Measurements from ENCODE around the gene B4GALT7. TPM values are rescaled to one million over a fixed set of nuclear protein-coding genes. Genes with fewer than 3 reads are reported as not detected.
"Not testable (repeated sequence)": the region's sequence is repeated elsewhere in the genome, so short reads cannot be mapped to it uniquely, and the experiment has no call there.

Gene B4GALT7, protein sequence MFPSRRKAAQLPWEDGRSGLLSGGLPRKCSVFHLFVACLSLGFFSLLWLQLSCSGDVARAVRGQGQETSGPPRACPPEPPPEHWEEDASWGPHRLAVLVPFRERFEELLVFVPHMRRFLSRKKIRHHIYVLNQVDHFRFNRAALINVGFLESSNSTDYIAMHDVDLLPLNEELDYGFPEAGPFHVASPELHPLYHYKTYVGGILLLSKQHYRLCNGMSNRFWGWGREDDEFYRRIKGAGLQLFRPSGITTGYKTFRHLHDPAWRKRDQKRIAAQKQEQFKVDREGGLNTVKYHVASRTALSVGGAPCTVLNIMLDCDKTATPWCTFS
- polyA plus RNA-seq (ENCODE audit: low read depth in 6 of 6): 10 to 100 TPM; 22.7 to 29.6 (median 27.5) TPM

DNA sequence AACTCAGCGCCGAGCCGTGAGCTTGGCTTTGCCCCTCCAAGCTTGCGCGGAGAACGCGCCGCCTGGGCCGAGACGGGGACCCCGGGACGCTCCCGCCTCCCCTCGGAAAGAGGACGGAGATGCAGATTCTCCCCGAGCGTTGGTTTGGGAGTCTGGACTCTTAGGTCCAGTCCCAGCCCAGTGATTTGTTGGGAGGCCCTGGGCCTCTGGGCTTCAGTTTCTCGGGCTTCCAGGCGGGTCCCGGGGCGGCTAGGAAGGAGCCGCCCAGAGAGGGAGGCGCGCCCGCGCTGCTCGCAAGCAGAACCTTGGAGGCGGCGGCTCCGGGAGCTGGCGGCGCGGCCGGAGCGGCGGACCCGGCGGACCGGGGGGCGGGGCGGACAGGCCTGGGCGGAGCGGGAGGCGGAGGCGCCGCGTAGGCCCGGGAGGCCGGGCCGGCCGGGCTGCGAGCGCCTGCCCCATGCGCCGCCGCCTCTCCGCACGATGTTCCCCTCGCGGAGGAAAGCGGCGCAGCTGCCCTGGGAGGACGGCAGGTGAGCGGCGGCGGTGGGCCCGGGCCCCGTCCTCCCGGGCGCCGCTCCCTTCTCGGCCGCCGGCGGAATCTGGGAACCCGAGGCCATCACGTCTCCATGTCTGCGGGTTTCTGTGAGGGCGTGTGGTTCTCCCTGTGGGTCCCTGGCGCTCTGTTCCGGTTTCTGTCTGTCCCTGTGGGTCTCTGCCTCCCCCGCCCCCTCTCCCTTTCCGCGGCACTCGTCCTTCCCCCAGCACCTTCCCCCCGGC is at the start of gene B4GALT7:
Gene B4GALT7, plus strand, starts transcription at position 402 of the 777 bp plus-strand sequence. Its CDS starts 79 bp downstream, at position 481.
- H3K36me3 Mint-ChIP-seq: peaks cover 3 to 8% of the 10 kb centered on the region in 2 donors
- H3K4me3 Mint-ChIP-seq: peak within 1 kb of the TSS; percentile 87 to 98 (median 92)
- peaks cover 34 to 37% (median 34%) of the 10 kb centered on the region in 3 donors for H3K4me1 Mint-ChIP-seq
- ATAC-seq (ENCODE audit: low read depth in 2 of 2) (peak; percentile 65 to 72), DNase-seq (peak; percentile 81)
- no peaks in the 10 kb centered on the region for H3K27me3 Mint-ChIP-seq
- H3K27ac Mint-ChIP-seq: peak within 1 kb of the TSS; percentile 92 to 100 (median 96)
- no peaks in the 10 kb centered on the region for H3K9me3 Mint-ChIP-seq

DNA sequence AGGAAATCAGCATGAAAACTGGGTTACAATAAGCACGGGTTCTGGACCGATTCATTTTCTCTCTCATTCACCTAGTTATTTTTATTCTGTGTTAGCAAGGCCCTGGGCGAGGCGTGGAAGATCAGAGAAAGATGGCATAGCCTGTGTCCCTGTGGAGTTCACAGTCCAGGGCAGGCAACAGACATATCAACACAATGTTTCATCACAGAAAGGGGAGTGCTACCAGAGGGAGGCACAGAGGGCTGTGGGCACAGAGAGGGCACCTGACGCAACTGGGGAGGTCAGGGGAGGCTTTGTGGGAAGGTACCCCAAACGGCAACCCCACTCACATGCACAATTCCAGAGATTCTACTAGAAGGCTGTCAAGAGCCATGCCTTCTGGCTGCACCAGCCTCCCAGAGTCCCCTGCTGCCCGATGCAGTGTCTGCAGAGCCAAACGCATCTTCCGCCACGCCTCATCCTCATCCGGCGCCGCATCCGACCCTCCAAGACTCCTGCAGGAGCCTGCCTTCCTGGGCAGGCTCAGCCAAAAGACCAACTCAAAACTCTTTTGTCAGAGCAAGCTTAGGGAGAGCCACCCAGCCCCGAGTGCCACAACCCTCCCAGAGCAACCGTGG is 47.0 kb upstream of the B4GALT7 start:
- Mint-ChIP-seq H3K4me3 (peak overlapping the region; percentile 78 to 94 (median 86)), H3K9me3 (no peaks in the 10 kb centered on the region), H3K27me3 (no peaks in the 10 kb centered on the region), H3K36me3 (no peaks in the 10 kb centered on the region), H3K4me1 (peaks cover 34 to 51% (median 43%) of the 10 kb centered on the region in 3 donors), H3K27ac (peak overlapping the region in 5 of 6 donors; percentile 1 to 72 (median 28))
- no peak for ATAC-seq (ENCODE audit: low read depth in 2 of 2)
- no peak for DNase-seq

DNA sequence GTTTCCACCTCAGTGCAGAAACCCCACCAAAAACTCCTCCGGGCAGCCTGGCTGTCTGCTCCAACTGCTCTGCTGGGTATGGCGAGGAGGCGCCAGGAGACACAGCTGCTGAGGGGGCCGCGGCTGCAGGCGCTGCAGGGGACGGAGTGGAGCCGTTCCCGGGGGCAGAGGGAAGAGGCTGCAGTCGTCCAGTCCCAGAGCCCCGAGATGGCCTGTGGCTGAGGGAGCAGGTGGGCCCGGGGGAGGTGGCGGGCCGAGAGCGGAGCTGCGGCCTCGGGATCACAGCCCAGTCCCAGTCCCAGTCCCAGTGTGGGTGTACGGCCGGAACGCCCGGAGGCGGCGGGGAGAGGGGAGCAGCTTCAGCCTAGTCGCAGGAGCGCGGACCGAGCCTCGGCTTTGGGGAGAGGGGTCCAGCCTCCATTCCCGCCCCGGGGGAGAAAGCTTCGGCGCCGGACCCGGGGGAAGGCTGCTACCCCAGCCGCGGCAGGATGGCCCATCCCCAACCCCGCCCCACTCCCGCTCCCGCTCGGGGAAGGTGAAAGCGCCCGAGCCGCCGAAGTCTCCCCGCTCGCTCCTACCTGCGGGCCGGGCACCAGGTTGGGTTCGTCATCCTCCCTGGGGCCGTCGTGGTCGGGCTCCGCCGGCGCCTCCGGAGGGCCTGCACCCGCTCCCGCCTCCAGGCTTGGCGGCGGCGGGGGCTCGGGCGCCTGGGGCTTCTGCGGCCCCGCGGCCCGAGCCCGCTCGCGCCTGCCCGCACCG is 46.1 kb upstream of the B4GALT7 start:
- ATAC-seq (ENCODE audit: low read depth in 2 of 2): peak; percentile 44 to 48
- no peaks in the 10 kb centered on the region for H3K27me3 Mint-ChIP-seq
- H3K27ac Mint-ChIP-seq: peak overlapping the region in 3 of 6 donors; percentile 42 to 80 (median 65)
- peak overlapping the region; percentile 79 to 94 (median 86) for H3K4me3 Mint-ChIP-seq
- no peaks in the 10 kb centered on the region for H3K36me3 Mint-ChIP-seq
- peak; percentile 4 for DNase-seq
- H3K4me1 Mint-ChIP-seq: peaks cover 28 to 42% (median 35%) of the 10 kb centered on the region in 3 donors
- no peaks in the 10 kb centered on the region for H3K9me3 Mint-ChIP-seq

DNA sequence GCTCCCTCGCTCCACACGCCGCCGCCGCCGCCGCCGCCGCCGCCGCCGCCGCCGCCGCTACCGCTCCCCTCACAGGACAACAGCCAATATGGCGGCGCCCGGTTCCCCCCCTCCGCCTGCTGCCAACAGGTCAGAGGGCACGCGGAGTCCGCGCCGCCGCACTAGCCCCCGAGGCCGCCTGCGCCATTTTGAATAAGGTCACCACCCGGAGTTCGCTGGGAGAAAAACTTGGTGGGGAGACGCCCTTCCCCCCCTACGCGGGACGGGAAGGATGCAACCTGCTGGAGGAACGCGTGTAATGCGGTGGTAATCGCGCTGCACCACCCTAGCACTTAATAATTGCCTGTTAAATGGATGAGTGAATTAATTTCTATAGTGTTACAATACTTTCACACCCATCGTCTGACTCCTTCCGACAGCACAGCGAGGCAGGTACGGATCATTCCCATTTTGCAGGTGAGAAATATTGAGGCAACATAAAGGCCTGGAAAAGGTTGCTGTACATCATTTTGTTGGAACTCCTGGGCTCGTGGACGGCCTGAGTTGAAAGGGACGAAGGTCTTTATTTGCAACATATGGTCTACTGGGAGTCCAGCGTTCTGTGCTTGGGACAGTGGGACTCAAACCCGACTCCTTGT is 45.3 kb upstream of the B4GALT7 start, which contains the start of gene FAM193B:
Gene FAM193B, minus strand, starts transcription at position 90 of the 638 bp plus-strand sequence. CDS start 105 bp downstream, outside the sequence.
- ATAC-seq (ENCODE audit: low read depth in 2 of 2): peak; percentile 94 to 96
- H3K27ac Mint-ChIP-seq: peak within 1 kb of the TSS; percentile 69 to 91 (median 84)
- H3K9me3 Mint-ChIP-seq: no peaks in the 10 kb centered on the region
- H3K4me1 Mint-ChIP-seq: peaks cover 26 to 38% (median 33%) of the 10 kb centered on the region in 3 donors
- no peaks in the 10 kb centered on the region for H3K36me3 Mint-ChIP-seq
- no peaks in the 10 kb centered on the region for H3K27me3 Mint-ChIP-seq
- H3K4me3 Mint-ChIP-seq: peak within 1 kb of the TSS; percentile 83 to 95 (median 92)
- DNase-seq: peak; percentile 93

DNA sequence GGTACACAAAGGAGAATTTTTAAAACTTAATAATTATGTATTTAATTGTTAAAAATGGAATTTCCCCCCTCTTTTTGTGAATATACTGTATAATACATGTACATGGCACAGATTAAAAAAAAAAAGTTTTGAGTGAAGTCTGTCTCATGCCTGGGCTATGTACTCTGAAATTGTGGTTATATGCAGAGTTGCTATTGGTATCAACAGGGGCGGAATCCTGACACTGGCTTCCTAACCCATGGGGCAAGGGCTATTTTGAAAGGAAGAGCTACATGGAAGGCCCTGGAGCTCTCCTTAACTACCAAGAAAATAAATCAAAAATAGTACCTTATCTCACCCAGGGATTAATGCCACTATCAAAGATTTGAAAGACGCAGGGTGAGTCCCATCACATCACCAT is 44.7 kb upstream of the B4GALT7 start:
- Mint-ChIP-seq H3K4me1 (peaks cover 24 to 32% (median 30%) of the 10 kb centered on the region in 3 donors), H3K4me3 (peak overlapping the region; percentile 15 to 95 (median 90)), H3K27me3 (no peaks in the 10 kb centered on the region), H3K27ac (peak overlapping the region in 1 of 6 donors; percentile 88), H3K36me3 (no peaks in the 10 kb centered on the region), H3K9me3 (no peaks in the 10 kb centered on the region)
- DNase-seq (no peak), ATAC-seq (ENCODE audit: low read depth in 2 of 2) (no peak)

DNA sequence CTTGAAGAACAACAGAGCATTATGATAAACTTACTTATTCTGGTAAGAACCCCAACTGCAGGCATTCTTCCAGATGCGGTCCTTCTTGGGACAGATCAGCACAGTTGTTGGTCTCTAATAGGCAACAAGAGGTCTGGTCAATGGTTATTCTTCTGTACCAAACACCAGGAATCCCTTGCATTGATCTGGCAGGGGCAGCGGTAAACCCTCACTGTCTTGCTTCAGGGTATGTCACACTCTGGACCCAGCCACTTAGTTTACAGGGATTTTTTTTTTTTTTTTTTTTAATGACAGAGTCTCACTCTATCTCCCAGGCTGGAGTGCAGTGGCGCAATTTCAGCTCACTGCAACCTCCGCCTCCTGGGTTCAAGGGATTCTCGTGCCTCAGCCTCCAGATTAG is 44.3 kb upstream of the B4GALT7 start:
- peak overlapping the region in 5 of 8 donors; percentile 83 to 95 (median 90) for H3K4me3 Mint-ChIP-seq
- ATAC-seq (ENCODE audit: low read depth in 2 of 2) (no peak), DNase-seq (no peak)
- H3K9me3 Mint-ChIP-seq: no peaks in the 10 kb centered on the region
- no peak overlapping the region for H3K27ac Mint-ChIP-seq
- peaks cover 22 to 29% (median 26%) of the 10 kb centered on the region in 3 donors for H3K4me1 Mint-ChIP-seq
- H3K27me3 Mint-ChIP-seq: no peaks in the 10 kb centered on the region
- no peaks in the 10 kb centered on the region for H3K36me3 Mint-ChIP-seq

DNA sequence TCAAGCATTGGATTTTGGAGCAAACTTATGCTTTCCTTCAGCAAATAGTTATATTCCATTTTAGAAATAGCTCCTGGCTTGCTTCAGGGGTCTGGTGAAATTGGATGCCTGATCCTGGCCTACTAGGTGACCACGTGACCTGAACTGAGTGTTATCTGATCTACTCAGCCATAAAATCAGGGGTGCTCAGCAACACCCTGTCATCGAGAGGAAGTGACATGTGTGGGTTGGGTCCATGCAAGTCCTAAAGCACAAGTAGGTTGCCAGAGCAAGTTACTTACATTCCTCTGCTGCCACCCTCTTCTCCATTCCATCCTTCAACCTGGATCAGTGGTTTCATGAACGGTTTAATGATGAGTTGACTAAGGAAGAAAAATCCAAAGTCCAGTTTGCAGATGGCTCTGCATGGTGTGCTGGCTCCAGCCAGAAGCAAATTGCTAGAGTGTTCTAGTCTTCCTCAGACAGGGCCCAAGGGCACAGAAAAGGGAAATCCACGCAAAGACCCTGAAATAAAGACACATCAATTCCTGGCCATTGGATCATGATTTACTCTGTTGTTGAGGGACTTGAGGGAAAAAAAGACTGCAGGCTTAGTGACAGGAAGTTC is 42.8 kb upstream of the B4GALT7 start:
- Mint-ChIP-seq H3K27ac (peak overlapping the region in 1 of 6 donors; percentile 72), H3K4me1 (peaks cover 19 to 23% (median 22%) of the 10 kb centered on the region in 3 donors)

DNA sequence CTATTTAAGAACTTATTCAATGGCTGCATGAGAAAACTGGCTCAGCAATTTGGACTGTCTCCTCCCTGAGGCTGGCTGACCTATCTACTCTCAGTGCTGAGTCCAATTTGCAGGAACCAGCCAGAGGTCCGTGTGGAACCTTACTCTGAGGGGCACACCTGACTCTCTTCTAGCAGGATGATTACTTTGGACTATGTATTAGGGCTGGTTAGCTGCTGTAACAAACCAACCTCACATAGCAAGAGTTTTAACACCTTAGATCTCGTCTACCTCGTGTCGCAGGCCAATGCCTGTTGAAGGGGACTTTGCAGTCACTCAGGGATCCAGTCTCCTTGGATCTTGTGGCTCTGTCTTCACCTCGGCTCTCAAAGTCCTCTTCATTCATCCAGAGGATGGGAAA is 42.1 kb upstream of the B4GALT7 start:
- H3K4me3 Mint-ChIP-seq: peak overlapping the region in 1 of 8 donors; percentile 73
- no peaks in the 10 kb centered on the region for H3K27me3 Mint-ChIP-seq
- peaks cover 14 to 18% (median 16%) of the 10 kb centered on the region in 3 donors for H3K4me1 Mint-ChIP-seq
- H3K27ac Mint-ChIP-seq: no peak overlapping the region
- no peak for ATAC-seq (ENCODE audit: low read depth in 2 of 2)
- no peaks in the 10 kb centered on the region for H3K36me3 Mint-ChIP-seq
- no peak for DNase-seq
- H3K9me3 Mint-ChIP-seq: peaks cover 0 to 2% (median 0%) of the 10 kb centered on the region in 7 donors

More for the DNA sequence above, 42.8 kb upstream of the B4GALT7 start:
- no peaks in the 10 kb centered on the region for H3K27me3 Mint-ChIP-seq
- peak overlapping the region in 1 of 8 donors; percentile 73 for H3K4me3 Mint-ChIP-seq
- DNase-seq (no peak), ATAC-seq (ENCODE audit: low read depth in 2 of 2) (no peak)
- peaks cover 0 to 2% (median 0%) of the 10 kb centered on the region in 7 donors for H3K9me3 Mint-ChIP-seq
- H3K36me3 Mint-ChIP-seq: no peaks in the 10 kb centered on the region

DNA sequence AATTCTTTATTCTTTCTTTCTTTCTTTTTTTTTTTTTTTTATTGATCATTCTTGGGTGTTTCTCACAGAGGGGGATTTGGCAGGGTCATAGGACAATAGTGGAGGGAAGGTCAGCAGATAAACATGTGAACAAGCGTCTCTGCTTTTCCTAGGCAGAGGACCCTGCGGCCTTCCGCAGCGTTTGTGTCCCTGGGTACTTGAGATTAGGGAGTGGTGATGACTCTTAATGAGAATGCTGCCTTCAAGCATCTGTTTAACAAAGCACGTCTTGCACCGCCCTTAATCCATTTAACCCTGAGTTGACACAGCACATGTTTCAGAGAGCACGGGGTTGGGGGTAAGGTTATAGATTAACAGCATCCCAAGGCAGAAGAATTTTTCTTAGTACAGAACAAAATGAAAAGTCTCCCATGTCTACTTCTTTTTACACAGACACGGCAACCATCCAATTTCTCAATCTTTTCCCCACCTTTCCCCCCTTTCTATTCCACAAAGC is 40.4 kb upstream of the B4GALT7 start:
- ATAC-seq (ENCODE audit: low read depth in 2 of 2); H3K4me3 Mint-ChIP-seq; H3K4me1 Mint-ChIP-seq; H3K9me3 Mint-ChIP-seq; H3K36me3 Mint-ChIP-seq; H3K27me3 Mint-ChIP-seq; H3K27ac Mint-ChIP-seq; DNase-seq: not testable (repeated sequence)

DNA sequence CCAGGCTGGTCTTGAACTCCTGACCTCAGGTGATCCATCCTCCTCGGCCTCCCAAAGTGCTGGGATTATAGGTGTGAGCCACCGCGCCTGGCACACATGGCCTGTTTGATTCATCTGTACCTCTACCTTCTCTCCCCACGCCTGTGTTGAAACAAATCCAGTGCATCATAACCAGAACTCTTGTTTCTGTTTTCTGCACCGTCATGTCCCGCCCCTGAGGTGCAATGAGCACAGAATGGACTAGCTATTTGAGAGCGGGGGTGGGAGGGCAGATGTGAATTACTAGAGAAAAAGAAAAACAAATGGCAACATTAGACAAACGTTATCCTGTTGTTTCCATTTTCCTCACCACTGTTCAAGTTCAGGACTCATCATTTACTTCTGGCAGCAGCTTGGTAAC is 34.9 kb upstream of the B4GALT7 start:
- H3K27ac Mint-ChIP-seq: no peak overlapping the region
- peaks cover 0 to 2% (median 0%) of the 10 kb centered on the region in 7 donors for H3K9me3 Mint-ChIP-seq
- no peak for ATAC-seq (ENCODE audit: low read depth in 2 of 2)
- H3K27me3 Mint-ChIP-seq: peaks cover 7 to 31% (median 22%) of the 10 kb centered on the region in 3 donors
- no peak for DNase-seq
- H3K4me3 Mint-ChIP-seq: no peak overlapping the region
- H3K36me3 Mint-ChIP-seq: no peaks in the 10 kb centered on the region
- H3K4me1 Mint-ChIP-seq: no peaks in the 10 kb centered on the region

DNA sequence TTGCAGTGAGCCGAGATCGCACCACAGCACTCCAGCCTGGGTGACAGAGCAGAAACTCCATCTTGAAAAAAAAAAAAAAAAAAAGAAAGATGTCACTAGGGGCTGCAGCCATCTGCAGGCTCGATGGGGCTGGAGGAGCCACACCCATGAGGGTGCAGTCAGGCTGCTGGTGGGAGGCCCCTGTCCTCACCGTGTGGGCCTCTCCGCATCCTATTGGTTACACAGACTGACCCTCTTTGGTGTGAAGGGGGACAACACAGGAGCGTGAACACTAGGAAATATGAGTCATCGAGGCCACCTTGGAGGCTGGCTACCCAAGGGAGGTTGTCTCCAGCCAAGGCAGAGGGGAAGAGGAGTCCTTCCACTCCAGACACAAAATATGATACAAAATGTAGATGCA is 31.6 kb upstream of the B4GALT7 start:
- Mint-ChIP-seq H3K4me1 (no peaks in the 10 kb centered on the region), H3K27me3 (peaks cover 7 to 32% (median 22%) of the 10 kb centered on the region in 3 donors), H3K27ac (no peak overlapping the region), H3K9me3 (peaks cover 0 to 2% (median 0%) of the 10 kb centered on the region in 7 donors), H3K36me3 (no peaks in the 10 kb centered on the region), H3K4me3 (no peak overlapping the region)
- no peak for DNase-seq
- no peak for ATAC-seq (ENCODE audit: low read depth in 2 of 2)

DNA sequence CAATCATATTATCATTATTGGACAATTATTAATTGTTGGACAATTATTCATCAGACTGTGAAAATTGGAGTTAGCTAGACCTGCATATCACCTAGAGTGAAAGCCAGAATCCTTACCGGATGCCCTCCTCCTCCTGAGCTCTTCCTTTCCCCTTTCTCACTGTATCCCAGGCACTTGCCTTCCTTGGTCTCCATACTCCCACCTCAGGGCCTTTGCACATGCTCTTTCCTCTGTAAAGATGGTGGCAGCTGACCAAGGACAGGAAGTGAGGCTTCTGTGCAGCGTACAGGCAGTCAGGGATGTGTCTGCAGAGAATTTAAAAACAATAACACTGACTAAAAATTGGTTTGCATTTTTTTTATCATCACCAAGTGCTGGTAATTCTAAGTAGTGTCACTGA is 30.0 kb upstream of the B4GALT7 start:
- Mint-ChIP-seq H3K27me3 (peaks cover 7 to 35% (median 22%) of the 10 kb centered on the region in 3 donors), H3K36me3 (no peaks in the 10 kb centered on the region), H3K4me1 (no peaks in the 10 kb centered on the region), H3K9me3 (peaks cover 0 to 2% (median 0%) of the 10 kb centered on the region in 7 donors), H3K4me3 (no peak overlapping the region), H3K27ac (no peak overlapping the region)
- DNase-seq: no peak
- no peak for ATAC-seq (ENCODE audit: low read depth in 2 of 2)
